Endothelial cell of umbilical vein (primary cell): ENCODE measurements around the gene CADPS. TPM values are rescaled to one million over a fixed set of nuclear protein-coding genes. Genes with fewer than 3 reads are reported as not detected.

Experiments
- BruUV-seq: library from RNA; stranded (reverse); fragments of 400-500 nt; replicated peaks from 2 replicates; lab custom pipeline; 2021; lab: Mats Ljungman, UMichigan
- CTCF ChIA-PET: fragments of 300-600, 350-600 bp; sonication (Branson Sonifier 250); formaldehyde crosslinking; loops from one replicate; lab custom pipeline; 2021; ENCODE audit warnings: antibody characterized with exemption, inconsistent platforms; lab: Charles Lee
- POLR2A ChIA-PET: fragments of 300-600, 350-600 bp; sonication (Branson Sonifier 250); formaldehyde crosslinking; loops from one replicate; lab custom pipeline; 2021; ENCODE audit warnings: antibody characterized with exemption, inconsistent platforms; lab: Charles Lee
- DNase-seq: peaks from one replicate; pipeline ENCODE4 v3.0.0-alpha.2; 2011; ENCODE audit warnings: low read depth, low spot score
- FAIRE-seq: peaks from 2 replicates; lab custom pipeline; 2011; peaks lifted over from hg19 to GRCh38; lab: Jason Lieb, UNC
- H2AFZ ChIP-seq: 2 replicates; pipeline ENCODE4 v1.6.0; 2012; ENCODE audit warnings: low read depth, low read length, control low read depth, inconsistent platforms
- H3K27ac ChIP-seq: 2 replicates; pipeline ENCODE4 v1.5.1; 2011; ENCODE audit warnings: low read depth, mild to moderate bottlenecking, control low read depth, low read length, moderate library complexity; ENCODE audit not compliant: insufficient read depth
- H3K27me3 ChIP-seq, 2 experiments: 2 replicates each; pipeline versions ENCODE4 v1.6.0 to v1.6.1; 2011; ENCODE audit warnings: low read length in 2 of 2, mixed read lengths in 1 of 2; ENCODE audit not compliant: control insufficient read depth in 2 of 2, insufficient read depth in 2 of 2
- H3K36me3 ChIP-seq, 2 experiments: 2 replicates in 1 of 2; 3 replicates in 1 of 2; pipeline ENCODE4 v1.5.1; 2011; ENCODE audit warnings: low read length in 2 of 2, mild to moderate bottlenecking in 1 of 2, moderate library complexity in 1 of 2; ENCODE audit not compliant: control insufficient read depth in 2 of 2, insufficient read depth in 2 of 2; ENCODE audit errors: extremely low read depth in 1 of 2
- H3K4me1 ChIP-seq: 3 replicates; pipeline ENCODE4 v1.5.1; 2011; ENCODE audit warnings: mild to moderate bottlenecking, low read length; ENCODE audit not compliant: control insufficient read depth, insufficient read depth; ENCODE audit errors: extremely low read depth
- H3K4me2 ChIP-seq: 2 replicates; pipeline ENCODE4 v1.6.1; 2011; ENCODE audit warnings: low read length, control low read depth, mixed read lengths; ENCODE audit not compliant: insufficient read depth
- H3K4me3 ChIP-seq, 3 experiments: fragments of 200-600 bp in 1 of 3; sonication (generic), shearing (Covaris generic) in 1 of 3; replicated peaks in 1 of 3; 2 replicates each; pipeline ENCODE4 v1.5.1; 2011 to 2016; ENCODE audit warnings: control low read depth in 3 of 3, low read length in 3 of 3, mild to moderate bottlenecking in 2 of 3, inconsistent platforms in 1 of 3, low read depth in 1 of 3, moderate library complexity in 1 of 3; ENCODE audit not compliant: insufficient read depth in 1 of 3
- H3K79me2 ChIP-seq: 2 replicates; pipeline ENCODE4 v1.6.0; 2012; ENCODE audit warnings: low read length, inconsistent platforms; ENCODE audit not compliant: control insufficient read depth, insufficient read depth
- H3K9ac ChIP-seq: replicated peaks from 2 replicates; pipeline ENCODE3; 2011; ENCODE audit warnings: low read length, control low read depth; ENCODE audit not compliant: insufficient read depth; ENCODE audit errors: extremely low read depth
- H3K9me1 ChIP-seq: replicated peaks from 3 replicates; pipeline ENCODE4 v1.6.0; 2011; ENCODE audit warnings: mild to moderate bottlenecking, low read length; ENCODE audit not compliant: control insufficient read depth, insufficient read depth; ENCODE audit errors: extremely low read depth
- H3K9me3 ChIP-seq: replicated peaks from 2 replicates; pipeline ENCODE4 v1.5.1; 2012; ENCODE audit warnings: low read length, inconsistent platforms; ENCODE audit not compliant: control insufficient read depth, insufficient read depth
- H4K20me1 ChIP-seq: replicated peaks from 2 replicates; pipeline ENCODE3; 2011; ENCODE audit warnings: mild to moderate bottlenecking, low read length; ENCODE audit not compliant: control insufficient read depth, insufficient read depth; ENCODE audit errors: extremely low read depth
- FOS ChIP-seq: IDR thresholded peaks from 2 replicates; pipeline ENCODE4 v1.6.1; 2011; ENCODE audit warnings: mild to moderate bottlenecking, low read length, moderate library complexity, borderline replicate concordance; ENCODE audit not compliant: insufficient read depth
- GATA2 ChIP-seq: IDR thresholded peaks from 2 replicates; pipeline ENCODE4 v1.7.0; 2011; ENCODE audit warnings: low read depth, mild to moderate bottlenecking, moderate library complexity, mixed read lengths, low read length; ENCODE audit not compliant: insufficient read length, insufficient read depth
- MAX ChIP-seq: IDR thresholded peaks from 2 replicates; pipeline ENCODE4 v1.6.1; 2011; ENCODE audit not compliant: insufficient read depth, insufficient read length
- POLR2A ChIP-seq: IDR thresholded peaks from 2 replicates; pipeline ENCODE4 v1.6.1; 2012; ENCODE audit warnings: low read depth, mild to moderate bottlenecking, control low read depth, low read length
- dilution Hi-C: fragments of 300-500 bp; cut with MboI; formaldehyde crosslinking; loops from one replicate; pipeline ENCODE4 v1.15.0; 2019; ENCODE audit warnings: low sequenced_read_pairs; ENCODE audit not compliant: extremely low pct_ligation_motif_present
- intact Hi-C: fragments of 100-400 bp; cut with micrococcal nuclease; formaldehyde crosslinking; loops from one replicate; pipeline ENCODE4 v1.10.0; 2022
- polyA plus RNA-seq, 4 experiments: library from polyadenylated mRNA; depleted of rRNA in 3 of 4; stranded (reverse) in 3 of 4; unstranded in 1 of 4; fragments of >200 nt; gene quantifications; 2 replicates each; pipeline versions ENCODE4 v1.2.1 to v1.2.3, GENCODE V29; 2011 to 2012; ENCODE audit warnings: missing spikeins in 1 of 4
- small RNA-seq: library from RNA; depleted of rRNA; stranded (forward); fragments of <200 nt; gene quantifications from one replicate; pipeline ENCODE3, GENCODE V24; 2012; ENCODE audit warnings: low replicate concordance, low read depth; ENCODE audit not compliant: insufficient read depth, insufficient read length
- total RNA-seq: library from RNA; stranded (reverse); gene quantifications from 2 replicates; pipeline ENCODE4 v1.2.3, GENCODE V29; 2021

The CADPS gene
- total and polyA plus RNA-seq, 2 donors (not counting 3 experiments of a cell fraction or from before 2014, with no cell fraction given): not detected

GRCh38 chr3:62356356-62356755 is 518.9 kb downstream of the CADPS start:
- no peak for DNase-seq
- no TSS peak for BruUV-seq
- no peak for FAIRE-seq
- no peak for TF ChIP-seq FOS
- H3K27ac ChIP-seq: no peak overlapping the region
- intact Hi-C loops: no loop called here
- dilution Hi-C loops: no loop called here
- no peaks in the 10 kb centered on the region for H3K36me3 ChIP-seq
- ChIA-PET CTCF (no interaction called here), POLR2A (no interaction called here)
- no peak overlapping the region for H3K4me3 ChIP-seq
- H3K79me2 ChIP-seq: no peaks in the 10 kb centered on the region
- H4K20me1 ChIP-seq: no peaks in the 10 kb centered on the region
- H3K9me1 ChIP-seq: no peaks in the 10 kb centered on the region
- H3K4me1 ChIP-seq: no peaks in the 10 kb centered on the region
- no peak overlapping the region for H2AFZ ChIP-seq
- H3K9me3 ChIP-seq: no peaks in the 10 kb centered on the region
- H3K4me2 ChIP-seq: no peak overlapping the region
- H3K27me3 ChIP-seq: peaks cover 1 to 4% of the 10 kb centered on the region in 2 experiments
- H3K9ac ChIP-seq: no peak overlapping the region

GRCh38 chr3:62355703-62356102 is 519.5 kb downstream of the CADPS start:
- intact Hi-C loops: no loop called here
- H3K79me2 ChIP-seq: no peaks in the 10 kb centered on the region
- no peaks in the 10 kb centered on the region for H3K4me1 ChIP-seq
- no peak for TF ChIP-seq GATA2
- no peak for TF ChIP-seq MAX
- no peak for TF ChIP-seq POLR2A
- H4K20me1 ChIP-seq: no peaks in the 10 kb centered on the region
- DNase-seq (no peak), FAIRE-seq (no peak)
- H3K27ac ChIP-seq: no peak overlapping the region
- H3K27me3 ChIP-seq: peaks cover 1 to 4% of the 10 kb centered on the region in 2 experiments
- H3K9me1 ChIP-seq: no peaks in the 10 kb centered on the region
- CTCF ChIA-PET: no interaction called here
- no peaks in the 10 kb centered on the region for H3K9me3 ChIP-seq
- no peaks in the 10 kb centered on the region for H3K36me3 ChIP-seq
- POLR2A ChIA-PET: no interaction called here
- no peak overlapping the region for H3K9ac ChIP-seq
- dilution Hi-C loops: no loop called here
- no peak overlapping the region for H3K4me2 ChIP-seq
- no peak overlapping the region for H3K4me3 ChIP-seq
- no TSS peak for BruUV-seq
- H2AFZ ChIP-seq: no peak overlapping the region

Small RNAs within 50 kb of the gene (small RNA-seq; reads per million reads assigned to genes)
- not detected for gene RN7SL863P
- not detected for gene RNU6-139P
